ENCODE results near the gene PLXDC2. TPM values are rescaled to one million over a fixed set of nuclear protein-coding genes. Genes with fewer than 3 reads are reported as not detected.

Gene PLXDC2
- total RNA-seq, 1 experiment from 2014 or later = 0.20 TPM

DNA sequence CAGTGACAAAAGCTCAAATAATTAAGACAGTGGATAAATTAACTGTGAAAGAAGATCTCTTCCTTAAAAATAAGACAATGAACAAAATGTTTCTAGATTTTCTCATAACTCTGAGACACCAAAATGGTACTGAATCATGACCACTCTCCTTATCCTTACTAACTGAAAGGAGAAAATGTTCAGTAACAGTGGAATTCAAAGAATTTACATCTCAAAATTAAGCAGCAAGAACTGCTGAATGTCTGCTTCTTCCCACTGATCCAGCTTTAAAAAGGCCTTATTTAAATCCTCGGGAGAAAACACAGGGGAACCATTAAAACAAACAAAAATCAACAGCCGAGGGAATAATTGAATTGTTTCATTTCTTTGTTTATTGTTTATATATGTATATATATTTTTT, 27.3 kb upstream of the PLXDC2 start:
- H3K9me3 ChIP-seq (ENCODE audit: control insufficient read depth in 1 of 2, insufficient read depth in 1 of 2, low read depth in 1 of 2, low read length in 2 of 2) = 0 out of 4 replicates have a peak, but pooled peaks cover 3% of the 10 kb centered on the region in 2 experiments
- BruUV-seq (replicated peaks) = no TSS peak
- H3K79me2 ChIP-seq (ENCODE audit: insufficient read depth, low read length) = no peaks in the 10 kb centered on the region
- RAD21 ChIA-PET (ENCODE audit: low non-redundant PET in 1 of 2, low total read pairs in 2 of 2, uncharacterized antibody in 2 of 2, unreplicated experiment in 2 of 2) = no interaction called here
- no peaks in the 10 kb centered on the region for H3K36me3 ChIP-seq (ENCODE audit: control insufficient read depth in 1 of 2, insufficient read depth in 2 of 2, low read length in 2 of 2)
- TF ChIP-seq CEBPB (IDR thresholded peaks at IDR 0.05; ENCODE audit: low read depth) = no peak
- DNase-seq (ENCODE audit: low read depth, low spot score) (no peak), ATAC-seq (no peak)
- H3K27me3 ChIP-seq (ENCODE audit: insufficient read depth, low read length) = no peaks in the 10 kb centered on the region
- POLR2A ChIA-PET = no interaction called here
- H3K4me2 ChIP-seq (ENCODE audit: low read length) = no peak overlapping the region
- CTCF ChIA-PET = no interaction called here
- no peak overlapping the region for H2AFZ ChIP-seq (ENCODE audit: low read depth, low read length, poor library complexity, severe bottlenecking)
- intact Hi-C loops (cut with micrococcal nuclease) = no loop called here
- no peak overlapping the region for H3K27ac ChIP-seq (ENCODE audit: low read depth, low read length)
- no peak overlapping the region for H3K4me3 ChIP-seq (replicated peaks in 1 of 2; ENCODE audit: low read depth in 1 of 2, low read length in 2 of 2)
- H4K20me1 ChIP-seq (ENCODE audit: insufficient read depth) = no peaks in the 10 kb centered on the region
- no peaks in the 10 kb centered on the region for H3K9me2 ChIP-seq (ENCODE audit: insufficient read depth)
- no peaks in the 10 kb centered on the region for H3K4me1 ChIP-seq (ENCODE audit: control insufficient read depth in 1 of 2, insufficient read depth in 2 of 2, low read length in 2 of 2)
- no peak overlapping the region for H3K9ac ChIP-seq (ENCODE audit: low read length)

DNA sequence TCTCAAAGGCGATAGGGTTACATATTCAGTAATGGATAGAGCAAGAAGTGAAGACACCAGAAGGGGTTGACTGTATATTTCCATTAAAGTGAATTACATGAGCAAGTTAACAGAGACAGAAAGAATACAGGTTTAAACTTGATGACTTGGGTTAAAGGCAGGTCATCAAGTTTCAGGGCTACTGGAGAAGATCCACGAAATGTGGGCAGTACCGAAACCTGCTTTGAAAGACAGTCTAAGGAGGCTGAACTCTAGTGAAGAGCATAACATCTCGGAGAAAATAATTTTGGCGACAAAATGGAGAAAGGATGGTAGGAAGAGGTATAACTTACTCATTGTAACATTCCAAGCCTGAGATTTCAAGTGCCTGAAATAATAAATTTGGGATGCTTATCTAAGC, 26.6 kb upstream of the PLXDC2 start:
- no peak overlapping the region for H3K4me3 ChIP-seq (replicated peaks in 1 of 2; ENCODE audit: low read depth in 1 of 2, low read length in 2 of 2)
- intact Hi-C loops (cut with micrococcal nuclease) = no loop called here
- TF ChIP-seq POLR2AphosphoS5 (IDR thresholded peaks at IDR 0.05; ENCODE audit: low read depth, low read length) = no peak
- no peaks in the 10 kb centered on the region for H3K79me2 ChIP-seq (ENCODE audit: insufficient read depth, low read length)
- ATAC-seq (no peak), DNase-seq (ENCODE audit: low read depth, low spot score) (no peak)
- H3K27me3 ChIP-seq (ENCODE audit: insufficient read depth, low read length) = no peaks in the 10 kb centered on the region
- H3K4me1 ChIP-seq (ENCODE audit: control insufficient read depth in 1 of 2, insufficient read depth in 2 of 2, low read length in 2 of 2) = no peaks in the 10 kb centered on the region
- ChIA-PET POLR2A (no interaction called here), CTCF (no interaction called here), RAD21 (ENCODE audit: low non-redundant PET in 1 of 2, low total read pairs in 2 of 2, uncharacterized antibody in 2 of 2, unreplicated experiment in 2 of 2) (no interaction called here)
- no peak overlapping the region for H3K9ac ChIP-seq (ENCODE audit: low read length)
- no peaks in the 10 kb centered on the region for H4K20me1 ChIP-seq (ENCODE audit: insufficient read depth)
- H3K4me2 ChIP-seq (ENCODE audit: low read length) = no peak overlapping the region
- no peak overlapping the region for H3K27ac ChIP-seq (ENCODE audit: low read depth, low read length)
- no peak overlapping the region for H2AFZ ChIP-seq (ENCODE audit: low read depth, low read length, poor library complexity, severe bottlenecking)
- 0 out of 4 replicates have a peak, but pooled peaks cover 0 to under 1% of the 10 kb centered on the region in 2 experiments for H3K9me3 ChIP-seq (ENCODE audit: control insufficient read depth in 1 of 2, insufficient read depth in 1 of 2, low read depth in 1 of 2, low read length in 2 of 2)
- H3K36me3 ChIP-seq (ENCODE audit: control insufficient read depth in 1 of 2, insufficient read depth in 2 of 2, low read length in 2 of 2) = no peaks in the 10 kb centered on the region
- no peaks in the 10 kb centered on the region for H3K9me2 ChIP-seq (ENCODE audit: insufficient read depth)
- no TSS peak for BruUV-seq (replicated peaks)

DNA sequence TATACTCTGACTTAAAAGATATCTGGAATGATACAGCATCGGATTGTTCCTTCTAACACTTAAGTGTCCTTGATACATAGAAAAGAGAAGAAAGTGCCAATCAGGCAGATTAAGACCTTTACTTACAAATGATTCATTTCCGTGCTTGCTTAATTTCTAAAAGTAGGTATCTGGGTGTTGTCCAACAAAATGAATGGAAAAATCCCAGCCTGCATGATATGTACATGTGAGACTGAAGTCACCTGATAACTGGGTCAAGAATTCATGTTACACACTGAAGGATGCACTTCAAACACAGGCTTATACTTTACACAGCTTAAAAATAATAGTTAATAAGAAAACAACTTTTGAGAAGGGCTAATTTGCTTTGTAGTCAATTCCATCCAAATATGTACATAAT, 25.2 kb upstream of the PLXDC2 start:
- Histone ChIP-seq H3K79me2 (ENCODE audit: insufficient read depth, low read length) (no peaks in the 10 kb centered on the region), H4K20me1 (ENCODE audit: insufficient read depth) (no peaks in the 10 kb centered on the region), H3K36me3 (ENCODE audit: control insufficient read depth in 1 of 2, insufficient read depth in 2 of 2, low read length in 2 of 2) (no peaks in the 10 kb centered on the region), H3K9ac (ENCODE audit: low read length) (no peak overlapping the region), H3K4me1 (ENCODE audit: control insufficient read depth in 1 of 2, insufficient read depth in 2 of 2, low read length in 2 of 2) (no peaks in the 10 kb centered on the region), H3K4me2 (ENCODE audit: low read length) (no peak overlapping the region), H3K27me3 (ENCODE audit: insufficient read depth, low read length) (no peaks in the 10 kb centered on the region), H3K4me3 (replicated peaks in 1 of 2; ENCODE audit: low read depth in 1 of 2, low read length in 2 of 2) (no peak overlapping the region), H3K9me2 (ENCODE audit: insufficient read depth) (no peaks in the 10 kb centered on the region), H2AFZ (ENCODE audit: low read depth, low read length, poor library complexity, severe bottlenecking) (no peak overlapping the region), H3K27ac (ENCODE audit: low read depth, low read length) (no peak overlapping the region), H3K9me3 (ENCODE audit: control insufficient read depth in 1 of 2, insufficient read depth in 1 of 2, low read depth in 1 of 2, low read length in 2 of 2) (no peaks in the 10 kb centered on the region)
- intact Hi-C loops (cut with micrococcal nuclease) = no loop called here
- BruUV-seq (replicated peaks) = no TSS peak
- DNase-seq (ENCODE audit: low read depth, low spot score) = no peak
- no peak for ATAC-seq
- CTCF ChIA-PET = no interaction called here
- POLR2A ChIA-PET = no interaction called here
- RAD21 ChIA-PET (ENCODE audit: low non-redundant PET in 1 of 2, low total read pairs in 2 of 2, uncharacterized antibody in 2 of 2, unreplicated experiment in 2 of 2) = no interaction called here
- TF ChIP-seq, protein P1, sequence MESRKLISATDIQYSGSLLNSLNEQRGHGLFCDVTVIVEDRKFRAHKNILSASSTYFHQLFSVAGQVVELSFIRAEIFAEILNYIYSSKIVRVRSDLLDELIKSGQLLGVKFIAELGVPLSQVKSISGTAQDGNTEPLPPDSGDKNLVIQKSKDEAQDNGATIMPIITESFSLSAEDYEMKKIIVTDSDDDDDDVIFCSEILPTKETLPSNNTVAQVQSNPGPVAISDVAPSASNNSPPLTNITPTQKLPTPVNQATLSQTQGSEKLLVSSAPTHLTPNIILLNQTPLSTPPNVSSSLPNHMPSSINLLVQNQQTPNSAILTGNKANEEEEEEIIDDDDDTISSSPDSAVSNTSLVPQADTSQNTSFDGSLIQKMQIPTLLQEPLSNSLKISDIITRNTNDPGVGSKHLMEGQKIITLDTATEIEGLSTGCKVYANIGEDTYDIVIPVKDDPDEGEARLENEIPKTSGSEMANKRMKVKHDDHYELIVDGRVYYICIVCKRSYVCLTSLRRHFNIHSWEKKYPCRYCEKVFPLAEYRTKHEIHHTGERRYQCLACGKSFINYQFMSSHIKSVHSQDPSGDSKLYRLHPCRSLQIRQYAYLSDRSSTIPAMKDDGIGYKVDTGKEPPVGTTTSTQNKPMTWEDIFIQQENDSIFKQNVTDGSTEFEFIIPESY (IDR thresholded peaks at IDR 0.05; ENCODE audit: extremely low read depth, insufficient replicate concordance, low read length) = no peak
- TF ChIP-seq, protein P2, sequence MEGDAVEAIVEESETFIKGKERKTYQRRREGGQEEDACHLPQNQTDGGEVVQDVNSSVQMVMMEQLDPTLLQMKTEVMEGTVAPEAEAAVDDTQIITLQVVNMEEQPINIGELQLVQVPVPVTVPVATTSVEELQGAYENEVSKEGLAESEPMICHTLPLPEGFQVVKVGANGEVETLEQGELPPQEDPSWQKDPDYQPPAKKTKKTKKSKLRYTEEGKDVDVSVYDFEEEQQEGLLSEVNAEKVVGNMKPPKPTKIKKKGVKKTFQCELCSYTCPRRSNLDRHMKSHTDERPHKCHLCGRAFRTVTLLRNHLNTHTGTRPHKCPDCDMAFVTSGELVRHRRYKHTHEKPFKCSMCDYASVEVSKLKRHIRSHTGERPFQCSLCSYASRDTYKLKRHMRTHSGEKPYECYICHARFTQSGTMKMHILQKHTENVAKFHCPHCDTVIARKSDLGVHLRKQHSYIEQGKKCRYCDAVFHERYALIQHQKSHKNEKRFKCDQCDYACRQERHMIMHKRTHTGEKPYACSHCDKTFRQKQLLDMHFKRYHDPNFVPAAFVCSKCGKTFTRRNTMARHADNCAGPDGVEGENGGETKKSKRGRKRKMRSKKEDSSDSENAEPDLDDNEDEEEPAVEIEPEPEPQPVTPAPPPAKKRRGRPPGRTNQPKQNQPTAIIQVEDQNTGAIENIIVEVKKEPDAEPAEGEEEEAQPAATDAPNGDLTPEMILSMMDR (IDR thresholded peaks at IDR 0.05 in 2 of 3, conservative IDR thresholded peaks at IDR 0.05 in 1 of 3; ENCODE audit: borderline replicate concordance in 1 of 3, insufficient read depth in 1 of 3, low read depth in 2 of 3, low read length in 2 of 3) = no peak
- TF ChIP-seq ZNF274 (IDR thresholded peaks at IDR 0.05; ENCODE audit: low read depth, low read length) (no peak), SRF (IDR thresholded peaks at IDR 0.05; ENCODE audit: low read depth) (no peak), EZH2 (IDR thresholded peaks at IDR 0.05) (no peak), POLR2A (IDR thresholded peaks at IDR 0.05; ENCODE audit: borderline replicate concordance, extremely low read depth, insufficient read depth, insufficient read length) (no peak), EZH2phosphoT487 (IDR thresholded peaks at IDR 0.05; ENCODE audit: borderline replicate concordance) (no peak), ELF1 (IDR thresholded peaks at IDR 0.05; ENCODE audit: borderline replicate concordance, low read depth) (no peak)
- TF ChIP-seq, protein P3, sequence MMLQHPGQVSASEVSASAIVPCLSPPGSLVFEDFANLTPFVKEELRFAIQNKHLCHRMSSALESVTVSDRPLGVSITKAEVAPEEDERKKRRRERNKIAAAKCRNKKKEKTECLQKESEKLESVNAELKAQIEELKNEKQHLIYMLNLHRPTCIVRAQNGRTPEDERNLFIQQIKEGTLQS (IDR thresholded peaks at IDR 0.05) = no peak

Data from HCT116 (cell line).